SK-N-SH (cell line): ENCODE data around the gene REV1. TPM values are rescaled to one million over a fixed set of nuclear protein-coding genes. Genes with fewer than 3 reads are reported as not detected.
"Not testable (repeated sequence)": the region's sequence is repeated elsewhere in the genome, so short reads cannot be mapped to it uniquely, and the experiment has no call there.

ENCODE experiments used
- CTCF ChIA-PET: fragments of 300-600, 350-600 bp; formaldehyde crosslinking; extraction: SDS; loops from one replicate; lab custom pipeline; 2021; lab: Yijun Ruan, JAX
- POLR2A ChIA-PET: fragments of 350-600 bp; sonication (Branson Sonifier 250); formaldehyde crosslinking; extraction: SDS; loops from one replicate; lab custom pipeline; 2020; ENCODE audit warnings: antibody characterized with exemption, inconsistent platforms; lab: Yijun Ruan, JAX
- DNase-seq: peaks from one replicate; pipeline ENCODE4 v3.0.0; 2012
- H2AFZ ChIP-seq: fragments of 200-600 bp; sonication (generic); 2 replicates; pipeline ENCODE4 v1.8.1; 2016; ENCODE audit warnings: antibody characterized with exemption, mild to moderate bottlenecking, low read depth
- H3F3A ChIP-seq: fragments of 200-600 bp; sonication (generic); replicated peaks from 2 replicates; pipeline ENCODE3; 2016; ENCODE audit warnings: antibody characterized with exemption, mild to moderate bottlenecking; ENCODE audit not compliant: insufficient read depth
- H3K27ac ChIP-seq, 2 experiments: fragments of 200-500 bp in 1 of 2; fragments of 200-600 bp in 1 of 2; sonication (Bioruptor generic) in 1 of 2; sonication (generic), shearing (Covaris generic) in 1 of 2; 2 replicates each; pipeline versions ENCODE4 v1.5.1 to v1.6.1; 2014 to 2016; ENCODE audit warnings: low read depth in 2 of 2, inconsistent platforms in 1 of 2, low read length in 1 of 2, mild to moderate bottlenecking in 1 of 2, mixed read lengths in 1 of 2
- H3K27me3 ChIP-seq: fragments of 200-600 bp; sonication (generic), shearing (Covaris generic); 2 replicates; pipeline ENCODE4 v1.6.1; 2016; ENCODE audit warnings: mixed run types; ENCODE audit not compliant: insufficient read depth
- H3K36me3 ChIP-seq, 2 experiments: fragments of 200-500 bp in 1 of 2; fragments of 200-600 bp in 1 of 2; sonication (Bioruptor generic) in 1 of 2; sonication (generic) in 1 of 2; replicated peaks in 1 of 2; 2 replicates each; pipeline versions ENCODE3 to v1.5.1; 2014 to 2016; ENCODE audit warnings: low read length in 1 of 2, mild to moderate bottlenecking in 1 of 2; ENCODE audit not compliant: insufficient read depth in 2 of 2, control insufficient read depth in 1 of 2
- H3K4me1 ChIP-seq, 2 experiments: fragments of 200-500 bp in 1 of 2; fragments of 200-600 bp in 1 of 2; sonication (Bioruptor generic) in 1 of 2; sonication (generic), shearing (Covaris generic) in 1 of 2; 2 replicates each; pipeline versions ENCODE4 v1.5.1 to v1.6.1; 2014 to 2016; ENCODE audit warnings: low read depth in 1 of 2, low read length in 1 of 2, mixed run types in 1 of 2; ENCODE audit not compliant: insufficient read depth in 2 of 2, control insufficient read depth in 1 of 2
- H3K4me2 ChIP-seq: fragments of 200-600 bp; sonication (generic), shearing (Covaris generic); 2 replicates; pipeline ENCODE4 v1.6.1; 2017; ENCODE audit warnings: mixed run types
- H3K4me3 ChIP-seq, 2 experiments: fragments of 200-500 bp in 1 of 2; fragments of 200-600 bp in 1 of 2; sonication (Bioruptor generic) in 1 of 2; sonication (generic), shearing (Covaris generic) in 1 of 2; 2 replicates each; pipeline versions ENCODE4 v1.5.1 to v1.8.1; 2014 to 2016; ENCODE audit warnings: low read depth in 2 of 2, inconsistent platforms in 1 of 2, low read length in 1 of 2, mild to moderate bottlenecking in 1 of 2, mixed read lengths in 1 of 2, moderate library complexity in 1 of 2
- H3K79me2 ChIP-seq: fragments of 200-600 bp; sonication (generic); 2 replicates; pipeline ENCODE4 v1.8.1; 2017; ENCODE audit warnings: mild to moderate bottlenecking; ENCODE audit not compliant: insufficient read depth
- H3K9ac ChIP-seq: fragments of 200-600 bp; sonication (generic); 2 replicates; pipeline ENCODE4 v1.6.1; 2017; ENCODE audit warnings: mixed run types
- H3K9me2 ChIP-seq: fragments of 200-600 bp; sonication (generic); 2 replicates; pipeline ENCODE4 v1.6.1; 2017; ENCODE audit warnings: mixed run types
- H3K9me3 ChIP-seq: fragments of 200-600 bp; sonication (generic); 2 replicates; pipeline ENCODE4 v1.6.1; 2017; ENCODE audit warnings: mixed run types, mild to moderate bottlenecking, moderate library complexity
- H4K20me1 ChIP-seq: fragments of 200-600 bp; sonication (generic); 2 replicates; pipeline ENCODE4 v1.6.1; 2017; ENCODE audit warnings: mild to moderate bottlenecking, mixed run types; ENCODE audit not compliant: insufficient read depth
- CHD2 ChIP-seq: fragments of 150-350 bp; IDR thresholded peaks from 2 replicates; pipeline ENCODE4 v1.6.1; 2018; ENCODE audit warnings: low read length; ENCODE audit not compliant: partially characterized antibody
- ELF1 ChIP-seq: IDR thresholded peaks from 2 replicates; pipeline ENCODE4 v1.4.0; 2012
- EP300 ChIP-seq, 2 experiments: IDR thresholded peaks; 2 replicates each; pipeline versions ENCODE4 v1.4.0 to v1.6.1; 2012; ENCODE audit warnings: borderline replicate concordance in 1 of 2, low read depth in 1 of 2, low read length in 1 of 2
- FOSL2 ChIP-seq: IDR thresholded peaks from 2 replicates; pipeline ENCODE4 v1.4.0; 2012; ENCODE audit warnings: low read depth, mild to moderate bottlenecking, moderate library complexity, borderline replicate concordance
- JUND ChIP-seq: IDR thresholded peaks from 2 replicates; pipeline ENCODE4 v1.4.0; 2012
- TEAD4 ChIP-seq: IDR thresholded peaks from 2 replicates; pipeline ENCODE4 v1.4.0; 2012; ENCODE audit warnings: mild to moderate bottlenecking, borderline replicate concordance; ENCODE audit not compliant: insufficient read depth
- WGBS: methylation state at CpG from one replicate; pipeline ENCODE4 v1.1.6; 2017; ENCODE audit warnings: low lambda C conversion rate; 5-methylcytosine and 5-hydroxymethylcytosine counted together
- polyA plus RNA-seq, 3 experiments: library from polyadenylated mRNA; depleted of rRNA; stranded (reverse); fragments of >200 nt; gene quantifications; 2 replicates each; pipeline ENCODE4 v1.2.3, GENCODE V29; 2012
- TF ChIP-seq, protein P1 (sequence below): fragments of 200-600 bp; sonication (generic); IDR thresholded peaks from 2 replicates; pipeline ENCODE4 v1.6.1; 2017; ENCODE audit warnings: antibody characterized with exemption, mild to moderate bottlenecking, moderate library complexity

The REV1 gene
- polyA plus RNA-seq, 1 of the 3 experiments (the other 2 are of a cell fraction) = 15.9 TPM

DNA sequence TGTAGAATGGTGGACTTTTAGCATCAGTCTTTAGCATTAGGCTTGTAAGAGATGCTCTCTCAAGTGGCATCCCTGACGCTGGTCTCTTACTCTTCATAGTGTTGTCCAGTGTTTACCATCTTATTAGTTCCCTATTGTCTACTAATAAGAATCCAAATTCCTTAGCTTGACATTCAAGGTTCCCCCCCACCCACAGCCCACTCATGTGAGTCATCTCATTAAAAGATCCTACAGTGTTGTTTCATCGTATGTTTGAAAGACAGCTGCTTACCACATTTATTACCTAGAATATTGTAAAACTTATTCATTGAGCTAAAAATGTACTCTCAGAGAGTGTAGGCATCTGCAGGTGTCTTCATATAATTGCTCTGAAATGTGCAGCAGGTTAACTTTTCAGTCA lies 124.2 kb downstream of the REV1 start:
- Histone ChIP-seq H3K4me1 (no peaks in the 10 kb centered on the region), H4K20me1 (no peaks in the 10 kb centered on the region), H3K27ac (no peak overlapping the region), H3F3A (no peaks in the 10 kb centered on the region), H3K9me2 (no peaks in the 10 kb centered on the region), H3K27me3 (no peaks in the 10 kb centered on the region), H2AFZ (no peak overlapping the region), H3K79me2 (peaks cover 7% of the 10 kb centered on the region; the same call in 1 of the 2 replicates)
- TF ChIP-seq CHD2 (no peak), EP300 (IDR thresholded peaks at IDR 0.05; ENCODE audit: borderline replicate concordance in 1 of 2, low read depth in 1 of 2, low read length in 1 of 2) (no peak), ELF1 (no peak)
- TF ChIP-seq, all 33 proteins: peak for 0
- Histone ChIP-seq H3K4me3 (no peak overlapping the region), H3K9ac (no peak overlapping the region), H3K4me2 (no peak overlapping the region), H3K9me3 (no peaks in the 10 kb centered on the region), H3K36me3 (peaks cover 67 to 74% of the 10 kb centered on the region in 2 experiments)
- no peak for DNase-seq
- 81% methylated on average over 2 of the region's 2 CpGs for WGBS
- POLR2A ChIA-PET = no interaction called here
- CTCF ChIA-PET = interaction anchor here (1.0 to 1.9 kb wide), 2 partner anchors 9 to 29 kb away, joined by 3 to 8 read pairs; partner anchors contain the start of genes EIF5B and TXNDC9

DNA sequence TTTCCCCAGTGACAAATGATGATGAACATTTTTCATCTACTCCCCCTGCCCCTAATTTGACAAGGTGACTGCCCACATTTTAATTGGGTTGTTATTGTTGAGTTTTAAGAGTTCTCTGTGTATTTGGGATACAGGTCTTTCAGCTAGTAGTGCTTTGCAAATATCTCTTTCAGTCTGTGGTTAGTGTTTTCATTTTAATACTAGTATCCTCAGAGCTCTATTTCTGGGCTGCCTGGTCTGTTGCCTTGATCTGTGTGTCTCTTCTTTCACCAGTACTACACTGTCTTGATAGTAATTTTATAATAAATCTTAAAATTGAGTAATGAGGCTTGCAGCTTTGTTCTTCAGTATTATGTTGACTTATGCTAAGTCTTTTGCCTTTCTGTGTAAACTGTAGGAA lies 133.0 kb downstream of the REV1 start:
- POLR2A ChIA-PET = no interaction called here
- Histone ChIP-seq H3K9me3 (no peaks in the 10 kb centered on the region), H3K27me3 (no peaks in the 10 kb centered on the region), H3K79me2 (peaks cover 92% of the 10 kb centered on the region), H3K4me3 (no peak overlapping the region), H3K36me3 (peaks cover 12 to 18% of the 10 kb centered on the region in 2 experiments), H3K27ac (no peak overlapping the region), H4K20me1 (peaks cover 11% of the 10 kb centered on the region; the same call in 1 of the 2 replicates), H3K4me1 (peaks cover 0 to 3% of the 10 kb centered on the region in 2 experiments; a peak in 2 of 4 replicates), H3F3A (no peaks in the 10 kb centered on the region), H2AFZ (no peak overlapping the region), H3K9me2 (no peaks in the 10 kb centered on the region), H3K9ac (no peak overlapping the region), H3K4me2 (no peak overlapping the region)
- TF ChIP-seq, protein P1, sequence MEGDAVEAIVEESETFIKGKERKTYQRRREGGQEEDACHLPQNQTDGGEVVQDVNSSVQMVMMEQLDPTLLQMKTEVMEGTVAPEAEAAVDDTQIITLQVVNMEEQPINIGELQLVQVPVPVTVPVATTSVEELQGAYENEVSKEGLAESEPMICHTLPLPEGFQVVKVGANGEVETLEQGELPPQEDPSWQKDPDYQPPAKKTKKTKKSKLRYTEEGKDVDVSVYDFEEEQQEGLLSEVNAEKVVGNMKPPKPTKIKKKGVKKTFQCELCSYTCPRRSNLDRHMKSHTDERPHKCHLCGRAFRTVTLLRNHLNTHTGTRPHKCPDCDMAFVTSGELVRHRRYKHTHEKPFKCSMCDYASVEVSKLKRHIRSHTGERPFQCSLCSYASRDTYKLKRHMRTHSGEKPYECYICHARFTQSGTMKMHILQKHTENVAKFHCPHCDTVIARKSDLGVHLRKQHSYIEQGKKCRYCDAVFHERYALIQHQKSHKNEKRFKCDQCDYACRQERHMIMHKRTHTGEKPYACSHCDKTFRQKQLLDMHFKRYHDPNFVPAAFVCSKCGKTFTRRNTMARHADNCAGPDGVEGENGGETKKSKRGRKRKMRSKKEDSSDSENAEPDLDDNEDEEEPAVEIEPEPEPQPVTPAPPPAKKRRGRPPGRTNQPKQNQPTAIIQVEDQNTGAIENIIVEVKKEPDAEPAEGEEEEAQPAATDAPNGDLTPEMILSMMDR = no peak
- TF ChIP-seq JUND = no peak
- TF ChIP-seq TEAD4 = no peak
- TF ChIP-seq FOSL2 = no peak
- CTCF ChIA-PET = interaction anchor here (0.7 to 1.5 kb wide), 3 partner anchors 15 to 177 kb away, joined by 3 to 5 read pairs (median 5); partner anchors contain the start of gene EIF5B
- no peak for DNase-seq

DNA sequence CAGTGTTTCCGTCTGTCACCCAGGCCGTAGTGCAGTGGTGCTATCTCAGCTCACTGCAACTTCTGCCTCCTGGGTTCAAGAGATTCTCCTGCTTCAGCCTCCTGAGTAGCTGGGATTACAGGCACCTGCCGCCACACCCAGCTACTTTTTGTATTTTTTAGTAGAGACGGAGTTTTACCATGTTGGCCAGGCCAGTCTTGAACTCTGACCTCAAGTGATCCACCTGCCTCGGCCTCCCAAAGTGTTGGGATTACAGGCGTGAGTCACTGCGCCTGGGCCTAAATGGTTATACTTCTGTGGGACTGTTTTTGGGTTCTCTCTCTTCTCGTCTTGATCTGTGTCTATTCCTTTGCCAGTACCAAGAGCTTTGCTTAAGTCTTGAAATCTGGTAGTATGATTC lies 135.0 kb downstream of the REV1 start:
- H2AFZ ChIP-seq, H3K4me1 ChIP-seq, H3K9me3 ChIP-seq, H3K36me3 ChIP-seq, H3K9ac ChIP-seq, H3F3A ChIP-seq, H3K4me2 ChIP-seq, DNase-seq, H3K4me3 ChIP-seq, H3K9me2 ChIP-seq, H3K27me3 ChIP-seq, POLR2A ChIA-PET: not testable (repeated sequence)
- Histone ChIP-seq H3K79me2 (peaks cover 100% of the 10 kb centered on the region), H3K27ac (0 out of 4 replicates have a peak overlapping the region, but pooled peaks of 1 of the 2 experiments have one; percentile 5), H4K20me1 (peaks cover 26% of the 10 kb centered on the region)
- WGBS = 97% methylated on average over 8 of the region's 8 CpGs
- CTCF ChIA-PET = interaction anchor here (0.8 to 1.3 kb wide), 2 partner anchors 12 to 17 kb away, joined by 3 to 4 read pairs; no protein-coding TSS in a partner anchor
